HuH-7 (cell line): ENCODE data around the gene DMWD.
"Not testable (repeated sequence)": the region's sequence is repeated elsewhere in the genome, so short reads cannot be mapped to it uniquely, and the experiment has no call there.

ENCODE experiments used
- DNase-seq: peaks from one replicate; pipeline ENCODE4 v3.0.0; 2011; ENCODE audit warnings: low spot score

DMWD gene

DNA sequence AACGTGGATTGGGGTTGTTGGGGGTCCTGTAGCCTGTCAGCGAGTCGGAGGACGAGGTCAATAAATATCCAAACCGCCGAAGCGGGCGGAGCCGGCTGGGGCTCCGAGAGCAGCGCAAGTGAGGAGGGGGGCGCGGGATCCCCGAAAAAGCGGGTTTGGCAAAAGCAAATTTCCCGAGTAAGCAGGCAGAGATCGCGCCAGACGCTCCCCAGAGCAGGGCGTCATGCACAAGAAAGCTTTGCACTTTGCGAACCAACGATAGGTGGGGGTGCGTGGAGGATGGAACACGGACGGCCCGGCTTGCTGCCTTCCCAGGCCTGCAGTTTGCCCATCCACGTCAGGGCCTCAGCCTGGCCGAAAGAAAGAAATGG, 22.8 kb downstream of the DMWD start:
- no peak for DNase-seq

- peak; percentile 97 for DNase-seq
Measured at GRCh38 chr19:45768984-45769782, 23.5 kb downstream of the DMWD start, which contains the start of gene SIX5. Gene SIX5 (minus strand): TSS chr19:45769252. CDS start chr19:45768844, 408 bp downstream.

DNA sequence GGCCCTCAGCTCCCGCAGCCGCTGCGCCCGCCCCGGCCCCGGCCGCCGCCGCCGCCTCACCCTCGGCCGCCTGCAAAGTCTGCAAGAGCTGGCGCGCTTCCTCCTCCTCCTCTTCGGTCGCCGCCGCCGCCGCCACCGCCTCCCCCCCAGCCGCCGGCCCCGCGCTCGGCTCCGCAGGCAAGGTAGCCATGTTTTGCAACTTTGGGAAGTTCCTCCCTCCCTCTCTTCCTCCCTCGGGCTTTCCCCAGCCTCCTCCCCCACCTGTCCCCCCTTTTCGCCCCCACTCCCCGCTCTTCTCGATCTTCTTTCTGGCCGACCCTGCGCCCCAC, 24.0 kb downstream of the DMWD start:
- no peak for DNase-seq

DNA sequence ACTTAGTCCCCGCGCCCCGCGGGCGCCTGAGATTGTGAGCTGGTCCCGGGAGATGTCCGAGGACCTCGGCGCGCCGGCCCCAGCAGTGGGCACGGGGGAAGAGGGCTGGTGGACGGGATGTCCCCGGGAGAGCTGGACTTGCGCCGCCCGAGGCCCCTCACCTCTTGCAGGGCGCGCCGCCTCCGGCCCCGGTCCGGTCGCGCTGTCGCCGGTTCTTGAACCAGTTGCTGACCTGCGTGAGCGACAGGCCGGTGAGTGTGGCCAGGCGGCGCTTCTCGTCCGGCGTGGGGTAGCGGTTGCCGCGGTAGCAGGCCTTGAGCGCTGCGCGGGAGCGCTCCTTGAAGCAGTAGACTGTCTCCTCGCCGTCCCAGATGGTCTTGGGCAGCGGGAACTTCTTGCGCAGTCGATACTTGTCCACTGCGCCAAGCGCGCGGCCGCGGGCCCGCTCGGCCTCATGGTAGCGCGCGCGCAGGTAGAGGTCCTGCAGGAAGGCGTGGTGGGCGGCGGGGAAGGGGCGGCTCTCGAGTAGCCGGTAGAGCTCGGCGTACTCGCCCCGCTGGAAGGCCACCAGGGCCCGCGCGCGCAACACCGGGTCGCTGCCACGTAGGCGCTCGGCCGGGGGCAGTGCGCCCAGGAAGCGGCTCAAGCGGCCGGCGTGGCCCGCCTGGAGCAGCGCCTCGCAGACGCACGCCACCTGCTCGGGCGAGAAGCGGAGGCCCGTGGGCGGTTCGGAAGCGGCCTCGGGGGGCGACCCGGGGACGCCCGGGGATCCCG, 24.6 kb downstream of the DMWD start:
- DNase-seq: peak; percentile 58

DNA sequence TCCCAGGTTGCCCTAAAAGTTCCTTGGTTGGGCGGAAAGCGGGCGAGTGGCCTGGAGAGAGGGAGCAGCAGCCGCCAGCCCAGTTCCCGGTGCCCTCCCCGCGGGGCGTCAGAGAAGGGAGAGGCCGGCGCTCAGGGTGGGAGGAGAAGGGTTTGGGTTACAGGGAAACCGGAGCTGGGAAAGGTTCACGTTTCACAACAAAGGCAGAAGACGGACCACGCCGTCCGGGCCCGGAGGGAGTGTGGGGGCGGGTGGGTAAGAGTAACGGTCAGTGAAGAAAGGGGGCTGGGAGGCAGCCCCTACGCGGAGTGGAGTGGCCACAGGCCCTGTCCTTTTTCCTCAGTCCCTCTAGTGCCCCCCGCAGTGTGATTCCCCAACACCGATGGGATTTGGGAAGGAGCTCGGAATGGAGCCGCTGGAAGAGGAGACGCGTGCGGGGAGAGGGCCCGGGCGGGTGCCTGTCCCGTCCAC, 25.2 kb downstream of the DMWD start:
- peak; percentile 75 for DNase-seq

- DNase-seq: no peak
Measured at GRCh38 chr19:45766869-45767346, 25.7 kb downstream of the DMWD start.

- no peak for DNase-seq
Measured at GRCh38 chr19:45766296-45766868, 26.3 kb downstream of the DMWD start.

DNA sequence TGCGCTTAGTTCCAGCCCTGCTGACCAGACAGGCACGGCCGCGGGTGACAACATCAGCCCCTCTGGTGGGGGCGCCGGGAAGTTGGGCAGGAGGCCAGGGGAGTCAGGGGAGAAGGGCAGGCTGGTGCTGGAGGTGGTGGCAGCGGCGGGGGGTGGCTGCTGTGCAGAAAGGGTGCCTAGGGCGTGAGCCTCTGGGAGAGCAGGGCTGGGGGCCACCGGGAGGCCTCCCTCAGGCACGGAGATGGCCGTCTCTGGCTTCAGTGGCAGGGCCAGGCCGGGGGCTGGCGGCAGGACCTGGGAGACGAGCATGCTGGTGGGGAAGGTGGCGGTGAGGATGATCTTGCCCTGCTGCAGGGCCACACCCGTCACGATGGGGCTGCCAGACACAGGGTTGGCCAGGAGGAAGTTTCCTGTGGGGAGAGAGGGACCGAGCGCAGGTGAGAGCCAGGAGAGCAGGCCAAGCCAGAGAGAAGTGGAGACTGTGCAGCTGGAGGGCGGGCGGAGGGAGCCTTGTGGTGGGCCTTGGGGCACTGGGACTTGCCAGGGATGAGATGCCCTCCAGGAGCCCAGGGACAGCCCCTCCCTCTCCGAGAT, 26.8 kb downstream of the DMWD start:
- no peak for DNase-seq

- DNase-seq: no peak
Measured at GRCh38 chr19:45764945-45765701, 27.5 kb downstream of the DMWD start.

GRCh38 chr19:45764475-45764874, 28.2 kb downstream of the DMWD start:
- no peak for DNase-seq

- DNase-seq: no peak
Measured at GRCh38 chr19:45763691-45764294, 28.9 kb downstream of the DMWD start.

- DNase-seq: no peak
Measured at GRCh38 chr19:45762870-45763631, 29.6 kb downstream of the DMWD start.

DNA sequence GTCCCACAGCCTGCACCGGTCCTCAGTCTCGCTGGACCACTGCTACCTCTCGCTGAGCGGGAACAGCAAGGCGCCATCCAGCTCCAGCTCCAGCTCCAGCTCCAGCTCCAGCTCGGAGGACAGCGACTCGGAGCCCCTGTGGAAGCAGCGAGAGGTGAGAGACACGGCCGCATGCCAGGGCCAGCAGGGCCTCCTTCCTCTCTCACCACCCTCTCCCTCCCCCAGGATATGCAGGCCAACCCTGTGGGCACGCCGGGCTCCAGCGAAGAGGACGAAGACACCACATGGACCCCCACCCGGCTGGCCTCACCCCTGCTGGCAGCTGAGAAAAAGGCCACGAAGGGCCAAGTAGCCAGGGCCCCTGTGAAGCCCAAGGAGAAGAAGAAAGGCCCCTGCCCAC, 30.9 kb downstream of the DMWD start:
- no peak for DNase-seq

GRCh38 chr19:45758921-45759320, 33.7 kb downstream of the DMWD start:
- DNase-seq: no peak

GRCh38 chr19:45757695-45758094, 35.0 kb downstream of the DMWD start:
- no peak for DNase-seq

DNA sequence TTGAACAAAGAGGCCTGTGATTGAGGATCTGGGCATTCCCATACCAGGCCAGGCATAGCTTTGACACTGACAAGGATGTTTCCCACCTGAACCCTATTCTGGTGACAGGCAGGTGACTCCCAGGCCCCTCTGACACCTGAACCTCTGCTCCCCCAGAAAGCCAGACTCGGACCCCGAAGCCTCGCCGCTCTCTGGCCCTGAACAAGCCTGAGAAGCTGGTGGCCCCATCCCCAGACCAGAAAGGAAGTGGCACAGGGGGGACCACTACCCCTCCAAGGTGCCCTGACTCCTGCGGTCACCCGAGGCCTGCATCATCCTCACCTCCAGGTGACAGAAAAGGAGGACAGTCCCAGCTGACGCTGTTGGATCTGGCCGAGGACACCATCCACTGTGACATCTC, 38.3 kb downstream of the DMWD start:
- no peak for DNase-seq

DNA sequence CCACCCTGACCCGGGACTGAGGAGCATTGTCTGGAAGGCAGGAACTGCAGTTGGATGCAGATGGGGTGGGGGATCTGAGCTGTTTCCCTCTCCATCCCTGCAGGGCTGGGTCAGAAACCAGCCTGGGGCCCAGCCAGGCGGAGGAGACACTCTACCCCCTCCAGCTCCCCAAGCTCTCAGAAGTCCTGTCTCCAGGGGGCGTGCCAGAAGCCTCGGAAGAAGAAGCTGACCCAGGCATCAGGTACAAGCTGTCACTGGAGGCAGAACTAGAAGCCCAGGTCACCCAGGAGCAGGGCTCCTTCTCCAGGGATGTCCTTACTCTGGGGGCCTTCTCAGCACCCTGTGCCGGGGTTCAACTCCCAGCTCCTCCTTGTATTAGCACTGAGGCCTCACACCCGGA, 39.1 kb downstream of the DMWD start:
- DNase-seq: no peak

GRCh38 chr19:45752639-45753038, 40.0 kb downstream of the DMWD start:
- DNase-seq: no peak

- DNase-seq: not testable (repeated sequence)
Measured at GRCh38 chr19:45751483-45751882, 41.2 kb downstream of the DMWD start.

GRCh38 chr19:45747513-45747912, 45.1 kb downstream of the DMWD start:
- DNase-seq: no peak

DNA sequence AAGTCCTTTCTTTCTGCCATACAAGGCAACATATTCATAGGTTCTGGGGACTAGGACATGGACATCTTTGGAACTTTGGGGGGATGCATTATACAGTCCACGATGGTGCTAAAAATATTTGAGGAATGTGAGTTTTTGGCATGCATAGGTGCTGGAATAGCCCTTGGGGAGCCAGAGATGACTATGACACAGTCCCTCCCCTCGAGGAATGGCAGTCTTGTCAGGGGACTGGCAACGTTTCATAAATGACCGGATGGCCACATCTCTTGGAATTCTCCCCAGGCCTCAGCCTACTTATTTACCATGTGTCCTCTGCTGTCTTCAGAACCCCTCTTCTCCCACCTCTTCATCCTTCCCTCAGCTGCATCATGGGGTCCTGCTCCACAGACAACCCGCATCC, 45.8 kb downstream of the DMWD start:
- DNase-seq: no peak
